GM18951 (cell line): ENCODE measurements around the gene ENC1.

ENCODE experiments used
- POLR2A ChIP-seq: IDR thresholded peaks from 4 replicates; pipeline ENCODE4 v1.6.1; 2011; ENCODE audit warnings: mild to moderate bottlenecking; ENCODE audit not compliant: insufficient read length, insufficient read depth; ENCODE audit errors: extremely low read depth
- in situ Hi-C: fragments of 300-500 bp; cut with MboI; formaldehyde crosslinking; loops from one replicate; pipeline ENCODE4 v1.12.0; 2022; ENCODE audit warnings: low sequenced_read_pairs, mixed read lengths, inconsistent platforms; ENCODE audit not compliant: unreplicated experiment

The ENC1 gene

GRCh38 chr5:74603376-74603775, 37.2 kb downstream of the ENC1 start:
- no peak for TF ChIP-seq POLR2A
- in situ Hi-C loops, result no loop called here

GRCh38 chr5:74599148-74599547, 41.4 kb downstream of the ENC1 start:
- in situ Hi-C loops, result no loop called here
- TF ChIP-seq POLR2A, result no peak

- in situ Hi-C loops, result no loop called here
- TF ChIP-seq POLR2A, result no peak
Measured at GRCh38 chr5:74598731-74599130, 41.8 kb downstream of the ENC1 start.

GRCh38 chr5:74596927-74597326, 43.6 kb downstream of the ENC1 start:
- in situ Hi-C loops, result no loop called here
- no peak for TF ChIP-seq POLR2A

GRCh38 chr5:74595143-74595925, 45.2 kb downstream of the ENC1 start:
- in situ Hi-C loops, result no loop called here
- no peak for TF ChIP-seq POLR2A

GRCh38 chr5:74594137-74595040, 46.1 kb downstream of the ENC1 start:
- no peak for TF ChIP-seq POLR2A
- in situ Hi-C loops, result no loop called here

- in situ Hi-C loops, result no loop called here
- TF ChIP-seq POLR2A, result no peak
Measured at GRCh38 chr5:74589204-74590056, 51.1 kb downstream of the ENC1 start.

- in situ Hi-C loops, result no loop called here
Measured at GRCh38 chr5:74588415-74588814, 52.1 kb downstream of the ENC1 start.

GRCh38 chr5:74587890-74588289, 52.6 kb downstream of the ENC1 start:
- in situ Hi-C loops, result no loop called here
- TF ChIP-seq POLR2A, result no peak

More at GRCh38 chr5:74588415-74588814, 52.1 kb downstream of the ENC1 start:
- no peak for TF ChIP-seq POLR2A

- in situ Hi-C loops, result no loop called here
- TF ChIP-seq POLR2A, result no peak
Measured at GRCh38 chr5:74587300-74587699, 53.2 kb downstream of the ENC1 start.

GRCh38 chr5:74586856-74587255, 53.7 kb downstream of the ENC1 start:
- no peak for TF ChIP-seq POLR2A
- in situ Hi-C loops, result no loop called here

GRCh38 chr5:74582853-74583252, 57.7 kb downstream of the ENC1 start:
- in situ Hi-C loops, result no loop called here
- no peak for TF ChIP-seq POLR2A

- in situ Hi-C loops, result no loop called here
Measured at GRCh38 chr5:74581988-74582365, 58.6 kb downstream of the ENC1 start.

GRCh38 chr5:74580729-74581109, 59.8 kb downstream of the ENC1 start:
- in situ Hi-C loops, result no loop called here
- TF ChIP-seq POLR2A, result no peak

More at GRCh38 chr5:74581988-74582365, 58.6 kb downstream of the ENC1 start:
- no peak for TF ChIP-seq POLR2A
